MM.1S (cell line): ENCODE results near the gene RANGAP1.

ENCODE experiments used
- CTCF ChIP-seq: fragments of 300-600 bp; sonication (generic); IDR thresholded peaks from 2 replicates; pipeline ENCODE4 v1.5.1; 2016; ENCODE audit warnings: antibody characterized with exemption, low read length, mixed read lengths
- EZH2phosphoT487 ChIP-seq: fragments of 300-600 bp; sonication (generic); IDR thresholded peaks from 2 replicates; pipeline ENCODE4 v1.6.1; 2018; ENCODE audit warnings: antibody characterized with exemption, low read length

GRCh38 chr22:41334951-41335635, 49.1 kb upstream of the RANGAP1 start:
- TF ChIP-seq CTCF = no peak
- TF ChIP-seq EZH2phosphoT487 = no peak
